NCI-H226 (cell line): ENCODE results near the gene CYB561.

Experiments used
- DNase-seq: peaks from one replicate; pipeline ENCODE4 v3.0.0-alpha.2; 2015

The CYB561 gene

DNA sequence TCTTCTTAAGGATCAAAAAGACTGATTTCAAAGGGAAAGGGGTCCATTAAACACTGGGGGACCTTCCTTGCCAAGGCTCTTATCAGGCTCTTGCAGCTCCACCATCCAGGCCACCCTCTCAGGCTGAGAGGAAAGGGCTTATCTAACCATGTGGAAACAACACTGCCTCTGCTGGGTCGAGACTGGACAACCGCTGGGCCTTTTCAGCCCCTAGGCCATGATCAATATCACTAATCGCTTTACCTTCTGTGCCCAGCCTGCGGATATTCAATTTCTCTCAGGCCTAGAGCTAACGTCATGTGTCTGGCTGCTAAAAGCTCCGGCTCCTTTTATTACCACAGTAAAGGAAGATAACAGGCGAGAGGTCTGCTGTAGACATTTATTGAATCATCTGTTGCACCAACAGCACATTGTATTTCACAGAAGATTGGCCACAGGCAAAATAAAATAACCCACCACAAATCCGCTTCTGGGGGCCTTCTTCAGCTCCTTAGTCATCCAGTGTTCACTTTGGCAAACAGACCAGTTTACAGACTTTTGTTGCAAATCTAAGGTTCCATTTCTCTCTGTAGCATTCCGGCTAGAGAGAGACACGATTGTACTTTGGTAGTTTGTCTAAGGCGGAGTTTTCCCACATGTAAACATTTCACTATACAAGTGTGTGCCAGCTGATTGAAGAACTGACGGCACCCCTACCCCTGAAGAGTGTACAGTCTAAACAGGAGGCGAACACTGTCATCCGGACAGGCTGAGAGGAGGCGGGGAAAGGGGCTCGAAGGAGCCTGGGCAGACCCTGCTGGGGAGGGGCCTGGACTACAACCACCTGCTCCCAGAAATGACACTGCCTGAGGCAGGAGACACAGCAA is 13.9 kb downstream of the CYB561 start:
- no peak for DNase-seq

DNA sequence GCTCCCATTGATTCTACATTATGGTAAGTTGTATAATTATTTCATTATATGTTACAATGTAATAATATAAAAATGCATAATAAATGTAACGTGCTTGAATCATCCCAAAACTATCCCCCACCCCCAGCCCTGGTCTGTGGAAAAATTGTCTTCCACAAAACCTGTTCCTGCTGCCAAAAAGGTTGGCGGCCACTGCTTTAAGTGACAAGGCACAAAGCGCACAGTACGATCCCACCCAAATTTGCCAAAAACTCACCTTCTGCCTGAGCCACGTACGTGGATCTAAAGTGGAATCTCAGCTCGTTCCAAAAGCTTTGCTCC is 14.5 kb downstream of the CYB561 start:
- DNase-seq, result no peak

DNA sequence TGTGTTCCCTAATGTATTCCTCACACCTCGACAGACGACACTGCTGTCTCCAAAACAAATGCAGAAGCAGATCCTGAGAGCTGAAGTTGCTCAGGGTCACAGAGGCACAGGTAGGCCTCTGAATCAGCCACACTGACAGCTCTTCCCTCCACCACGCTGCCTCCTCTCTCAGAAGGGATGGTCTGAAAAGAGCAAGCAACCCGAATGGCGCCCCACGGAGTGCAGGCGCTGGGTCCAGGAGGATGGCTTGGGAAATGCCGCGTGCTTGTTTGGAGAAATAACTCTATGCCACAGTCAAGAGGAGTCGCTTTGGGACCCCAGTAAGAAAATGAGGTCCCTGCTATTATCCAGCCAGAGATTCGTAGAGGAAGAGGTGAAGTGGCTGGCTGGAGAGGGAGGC is 15.9 kb downstream of the CYB561 start:
- no peak for DNase-seq

DNA sequence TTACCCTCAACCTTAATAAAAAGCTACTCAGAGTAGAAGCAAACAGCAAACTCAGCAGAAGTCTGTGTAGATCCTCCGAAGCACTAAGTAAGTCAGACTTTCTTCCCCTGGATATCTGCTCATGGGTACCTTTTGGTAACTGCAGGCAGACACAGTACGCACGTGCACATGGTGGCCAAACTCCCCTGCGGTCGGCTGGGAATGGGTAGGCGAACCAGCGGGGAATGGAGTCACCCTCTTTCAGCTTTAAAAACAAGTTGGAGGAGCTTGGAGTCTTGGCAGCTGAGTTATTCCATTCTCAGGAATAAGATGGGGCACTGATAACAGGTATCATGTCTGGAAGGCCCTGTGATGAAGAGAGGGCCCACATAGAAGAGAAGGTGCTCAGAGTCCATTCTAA is 16.3 kb downstream of the CYB561 start:
- no peak for DNase-seq

DNA sequence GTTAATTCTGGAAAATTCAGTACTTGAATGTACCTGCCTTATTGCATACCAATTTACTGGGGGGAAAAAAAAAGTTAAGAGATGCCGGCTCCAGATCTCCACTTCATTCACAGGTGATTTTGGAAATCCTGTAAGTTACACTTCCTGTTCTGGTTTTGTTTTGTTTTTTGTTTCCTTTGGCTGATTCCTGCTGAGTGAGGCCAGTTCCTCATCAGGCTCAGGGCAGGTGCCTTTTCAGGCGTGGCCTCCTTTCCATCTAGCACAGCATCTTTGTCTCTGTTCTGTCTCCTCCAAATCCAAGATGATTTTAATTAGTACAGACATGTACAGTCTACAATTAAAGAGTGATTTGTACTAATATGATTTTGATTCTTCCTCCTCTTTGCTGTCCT is 19.2 kb downstream of the CYB561 start:
- no peak for DNase-seq

DNA sequence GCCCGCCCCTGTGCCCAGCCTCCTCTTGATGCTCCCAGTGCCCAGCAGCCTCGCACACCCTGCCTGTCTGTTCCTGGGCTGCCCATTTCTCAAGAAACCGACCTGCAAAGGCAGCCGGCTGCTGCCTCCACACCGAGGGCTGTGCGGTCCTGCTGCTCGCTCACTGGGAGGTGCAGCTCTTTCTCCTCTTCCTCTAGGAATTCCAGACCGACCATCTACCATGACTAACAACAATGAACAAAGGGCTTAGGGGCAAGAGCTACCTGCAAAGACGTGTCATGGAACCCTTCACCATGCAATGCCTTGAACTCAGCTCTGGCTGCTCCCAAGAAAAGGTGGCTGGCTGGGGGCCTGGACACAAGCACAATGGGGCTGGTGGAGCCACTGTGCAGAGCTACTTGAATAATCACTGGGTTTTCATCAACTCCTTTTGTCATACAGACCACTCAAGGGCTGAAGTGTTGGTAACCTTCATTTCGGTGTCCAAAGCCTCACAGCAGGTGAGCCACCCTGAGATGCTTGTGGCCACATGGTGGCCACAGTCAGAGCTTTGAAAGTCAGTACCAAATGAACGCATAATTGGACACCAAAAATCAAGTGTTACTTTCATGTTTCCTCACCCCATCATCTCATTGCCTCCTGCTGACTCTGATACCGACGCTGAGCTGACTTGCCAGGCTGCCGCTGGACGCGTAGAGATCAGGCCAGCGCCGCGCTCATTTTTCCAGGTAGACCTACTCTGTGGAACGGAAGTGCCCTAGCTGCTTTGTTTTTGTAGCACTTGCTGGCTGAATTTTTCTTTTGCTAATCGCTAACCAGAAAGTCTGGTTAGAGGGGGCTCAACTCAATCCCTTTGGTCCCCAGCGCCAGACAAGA is 19.8 kb downstream of the CYB561 start:
- no peak for DNase-seq

DNA sequence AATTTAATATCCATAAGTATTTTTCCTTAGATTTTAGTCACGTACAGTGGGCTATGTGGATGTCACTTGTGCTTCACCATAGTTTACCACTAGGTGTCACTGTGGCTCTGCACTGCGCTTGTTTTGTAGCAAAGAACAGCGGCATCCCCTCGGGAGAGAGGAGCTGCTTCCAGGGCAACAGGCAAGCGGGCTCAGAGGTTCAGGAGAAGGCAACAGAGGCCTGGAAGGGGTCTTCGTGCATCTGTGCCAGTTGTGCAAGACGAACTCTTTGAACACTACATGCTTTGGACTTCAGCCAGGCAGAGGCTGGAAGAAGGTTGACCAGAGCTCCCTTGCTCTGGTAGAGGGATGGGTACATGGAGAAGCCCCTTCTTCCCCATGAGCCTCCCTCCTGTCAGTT is 20.6 kb downstream of the CYB561 start:
- DNase-seq, result peak; percentile 41

DNA sequence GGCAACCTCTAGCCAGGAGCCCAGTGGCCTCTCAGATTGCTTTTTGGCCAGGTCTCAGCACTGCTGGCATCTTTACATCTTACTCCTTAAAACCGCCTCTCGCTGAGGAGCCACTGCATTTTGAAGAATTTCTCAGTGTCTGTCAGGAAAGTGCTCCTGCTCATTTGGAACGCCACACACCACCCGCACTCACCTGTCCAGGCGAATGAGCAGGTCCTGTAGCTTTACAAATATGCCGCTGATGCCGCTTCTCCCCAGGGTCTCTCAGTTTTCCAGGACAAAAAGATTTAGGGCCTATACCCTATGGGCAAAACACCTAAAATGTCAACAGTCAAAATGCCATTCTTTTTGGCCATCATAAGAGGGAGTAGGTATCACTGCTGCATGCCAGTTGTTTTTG is 22.1 kb downstream of the CYB561 start:
- DNase-seq, result no peak

DNA sequence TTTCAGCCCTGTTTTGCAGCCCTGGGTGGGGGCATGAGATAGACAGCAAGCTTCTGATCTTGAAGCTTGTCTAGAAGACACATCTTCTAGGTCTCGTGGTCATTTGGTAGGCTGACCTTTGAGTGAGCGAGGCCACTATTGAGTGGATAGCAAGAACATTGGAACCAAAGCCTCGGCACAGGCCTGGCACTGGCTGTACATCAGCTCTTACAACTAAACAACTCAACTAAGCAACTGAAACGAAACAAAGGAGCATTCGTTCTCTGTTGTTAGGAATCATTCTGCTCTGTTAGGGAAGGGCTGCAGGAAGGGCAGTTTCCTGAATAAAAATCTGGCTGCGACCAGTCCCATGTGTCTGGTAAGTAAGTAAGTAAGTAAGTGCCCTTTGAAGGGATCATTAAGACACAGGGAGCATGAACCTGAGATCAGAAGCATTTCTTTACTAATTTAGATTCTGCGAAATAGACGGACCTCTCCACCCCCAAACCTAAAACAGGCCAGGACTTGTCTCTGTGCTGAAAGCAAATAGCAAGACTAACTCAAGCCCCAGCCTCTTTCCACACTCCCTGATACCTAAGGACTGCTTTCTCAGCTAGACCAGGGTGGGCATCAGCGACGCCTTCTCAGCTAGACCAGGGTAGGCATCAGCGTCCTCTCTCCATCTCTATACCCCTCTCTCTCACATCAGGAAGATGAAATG is 22.7 kb downstream of the CYB561 start:
- DNase-seq, result no peak

DNA sequence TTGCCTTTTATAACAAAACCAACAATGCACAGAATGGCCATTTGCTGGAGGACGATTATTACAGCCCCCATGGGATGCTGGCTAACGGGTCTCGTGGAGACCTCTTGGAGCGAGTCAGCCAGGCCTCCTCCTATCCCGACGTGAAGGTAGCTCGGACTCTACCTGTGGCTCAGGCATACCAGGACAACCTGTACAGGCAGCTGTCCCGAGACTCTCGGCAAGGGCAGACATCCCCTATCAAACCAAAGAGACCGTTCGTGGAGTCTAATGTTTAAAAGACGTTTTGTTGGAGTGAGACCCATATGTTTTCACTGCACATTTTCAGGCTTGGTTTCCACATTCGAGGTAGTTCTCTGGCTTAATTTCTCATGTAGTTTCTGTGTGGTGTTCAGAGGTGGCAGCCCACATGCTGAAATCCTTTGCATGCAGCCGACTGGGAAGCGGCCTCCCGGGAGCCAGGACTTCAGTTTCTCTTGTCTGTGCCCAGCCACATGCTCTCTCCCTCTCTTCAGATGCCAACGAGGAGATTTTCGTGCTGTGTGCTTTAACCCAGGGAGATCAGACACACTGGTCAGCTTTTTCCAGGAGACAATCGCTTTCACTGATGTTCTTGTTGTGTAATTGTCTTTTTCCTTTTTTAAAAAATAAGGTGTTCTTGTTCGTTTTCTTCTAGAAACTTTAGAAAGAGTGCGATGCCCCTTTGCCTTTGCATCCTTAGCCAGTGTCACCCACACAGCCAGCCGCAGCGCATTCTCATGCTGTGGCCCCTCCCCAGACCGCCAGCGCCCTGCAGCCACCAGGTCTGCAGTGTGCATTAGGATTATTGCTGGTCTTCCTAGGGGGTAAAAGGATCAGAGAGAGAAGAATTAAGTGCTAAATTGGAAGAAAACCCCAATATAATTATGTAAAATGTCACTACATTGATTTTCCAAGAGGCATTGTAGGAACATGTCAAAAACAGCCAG is 24.1 kb downstream of the CYB561 start:
- DNase-seq, result no peak

DNA sequence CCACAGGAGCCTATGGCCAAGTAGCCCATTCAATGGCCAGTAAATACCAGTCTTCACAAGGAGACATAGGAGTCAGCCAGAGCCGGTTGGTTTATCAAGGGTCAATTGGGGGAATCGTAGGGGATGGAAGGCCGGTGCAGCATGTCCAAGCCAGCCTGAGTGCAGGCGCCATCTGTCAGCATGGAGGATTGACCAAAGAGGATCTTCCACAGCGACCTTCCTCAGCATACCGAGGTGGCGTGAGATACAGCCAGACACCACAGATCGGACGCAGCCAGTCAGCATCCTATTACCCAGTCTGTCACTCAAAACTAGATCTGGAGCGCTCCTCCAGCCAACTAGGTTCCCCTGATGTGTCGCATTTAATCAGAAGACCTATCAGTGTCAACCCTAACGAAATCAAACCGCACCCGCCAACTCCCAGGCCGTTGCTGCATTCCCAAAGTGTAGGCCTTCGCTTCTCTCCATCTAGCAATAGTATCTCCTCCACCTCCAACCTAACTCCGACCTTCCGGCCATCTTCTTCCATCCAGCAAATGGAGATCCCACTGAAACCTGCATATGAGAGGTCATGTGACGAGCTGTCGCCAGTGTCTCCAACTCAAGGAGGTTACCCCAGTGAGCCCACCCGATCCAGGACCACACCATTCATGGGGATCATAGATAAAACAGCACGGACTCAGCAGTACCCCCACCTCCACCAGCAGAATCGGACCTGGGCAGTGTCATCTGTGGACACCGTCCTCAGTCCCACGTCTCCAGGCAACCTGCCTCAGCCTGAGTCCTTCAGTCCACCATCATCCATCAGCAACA is 25.0 kb downstream of the CYB561 start:
- no peak for DNase-seq

DNA sequence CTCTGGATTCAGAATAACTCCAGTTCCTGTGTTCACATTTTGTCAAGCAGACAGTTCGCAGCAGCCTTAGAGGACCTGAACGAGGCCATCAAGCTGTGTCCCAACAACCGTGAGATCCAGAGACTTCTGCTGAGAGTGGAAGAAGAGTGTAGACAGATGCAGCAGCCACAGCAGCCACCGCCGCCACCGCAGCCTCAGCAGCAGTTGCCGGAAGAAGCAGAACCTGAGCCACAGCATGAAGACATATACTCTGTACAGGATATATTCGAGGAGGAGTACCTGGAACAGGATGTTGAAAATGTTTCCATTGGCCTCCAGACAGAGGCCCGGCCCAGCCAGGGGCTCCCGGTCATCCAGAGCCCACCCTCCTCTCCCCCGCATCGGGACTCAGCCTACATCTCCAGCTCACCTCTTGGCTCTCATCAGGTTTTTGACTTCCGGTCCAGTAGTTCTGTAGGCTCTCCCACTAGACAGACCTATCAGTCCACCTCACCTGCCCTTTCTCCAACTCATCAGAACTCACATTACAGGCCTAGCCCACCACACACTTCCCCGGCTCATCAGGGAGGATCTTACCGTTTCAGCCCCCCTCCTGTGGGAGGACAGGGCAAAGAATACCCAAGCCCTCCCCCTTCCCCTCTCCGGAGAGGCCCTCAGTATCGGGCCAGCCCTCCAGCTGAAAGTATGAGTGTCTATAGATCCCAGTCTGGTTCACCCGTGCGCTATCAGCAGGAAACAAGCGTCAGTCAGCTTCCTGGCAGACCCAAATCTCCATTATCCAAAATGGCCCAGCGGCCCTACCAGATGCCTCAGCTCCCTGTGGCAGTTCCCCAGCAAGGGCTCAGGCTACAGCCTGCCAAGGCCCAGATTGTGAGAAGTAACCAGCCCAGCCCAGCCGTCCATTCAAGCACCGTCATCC is 25.9 kb downstream of the CYB561 start:
- DNase-seq, result no peak

DNA sequence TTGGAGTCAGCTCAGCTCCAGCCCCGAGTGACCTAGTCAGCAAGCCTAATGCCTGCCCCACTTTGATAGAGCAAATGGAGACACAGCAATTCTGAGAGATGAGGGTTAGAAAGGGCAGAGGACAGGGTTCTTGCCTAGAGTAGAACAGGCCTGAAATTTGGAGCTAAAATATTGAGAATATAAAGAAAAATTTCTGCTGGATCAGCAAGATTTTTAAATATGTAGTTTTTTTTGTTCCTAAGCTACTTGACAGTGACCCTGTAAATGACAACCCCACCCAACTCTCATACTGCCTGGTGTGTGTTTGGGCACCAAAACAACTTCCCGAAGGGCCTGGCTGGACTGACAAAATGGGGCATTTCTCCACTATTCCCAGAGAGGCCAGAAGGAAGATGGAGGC is 26.7 kb downstream of the CYB561 start:
- DNase-seq, result no peak

DNA sequence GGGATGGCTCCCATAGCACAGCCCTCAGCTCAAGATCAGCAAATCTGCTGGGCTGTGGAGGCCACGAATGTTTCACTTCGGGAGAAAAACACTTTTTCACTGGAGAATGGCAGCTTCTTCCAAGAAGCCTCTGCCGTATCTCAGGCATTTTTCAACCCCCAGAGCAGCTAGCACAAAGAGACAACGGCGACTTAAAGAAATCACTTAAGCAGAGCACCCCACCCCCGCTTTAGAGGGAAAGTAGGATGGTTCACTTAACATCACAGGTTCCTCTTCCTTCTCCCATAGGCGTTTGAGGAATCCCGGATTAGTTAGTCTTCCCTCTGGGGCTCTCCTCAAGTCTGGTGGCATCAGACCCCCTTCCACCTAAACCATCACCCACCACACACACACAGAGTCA is 27.6 kb downstream of the CYB561 start:
- DNase-seq, result no peak

DNA sequence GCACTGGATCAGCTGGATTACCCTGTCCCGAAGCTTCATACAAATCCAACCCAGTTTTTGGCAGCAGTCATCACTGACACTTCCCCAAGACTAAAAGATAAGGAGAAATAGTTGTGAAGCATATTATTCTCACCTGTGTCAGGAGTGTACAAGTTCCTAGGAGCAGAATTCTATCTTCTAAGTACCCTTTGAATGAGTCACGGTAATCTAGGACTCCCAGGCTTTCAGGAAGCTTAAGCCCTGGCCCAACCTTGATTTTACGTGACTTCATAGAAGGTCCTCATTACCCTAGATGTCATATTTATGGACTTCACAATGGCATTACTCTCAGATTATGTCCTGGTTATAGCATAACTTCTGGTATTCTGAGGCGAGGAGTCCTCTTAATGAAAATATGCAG is 31.9 kb downstream of the CYB561 start:
- no peak for DNase-seq

DNA sequence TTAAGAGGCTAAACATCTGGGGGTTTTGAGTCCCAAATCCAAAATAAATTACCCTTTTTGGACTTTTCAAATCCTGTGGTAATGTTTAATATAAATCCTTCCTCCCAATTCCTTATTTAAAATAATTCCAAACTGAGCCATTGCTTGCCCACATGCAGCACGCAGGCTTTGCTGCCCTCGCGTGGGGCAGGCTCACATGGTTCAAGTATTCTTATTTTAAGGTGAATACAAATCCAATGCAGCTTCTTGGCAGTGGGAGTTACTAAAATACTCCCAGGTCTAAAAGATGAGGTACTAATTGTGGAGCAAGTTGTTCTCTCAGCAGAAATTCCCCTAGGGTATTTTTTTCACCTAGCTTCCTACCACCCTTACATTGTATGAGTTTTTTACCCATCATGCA is 33.0 kb downstream of the CYB561 start:
- DNase-seq, result no peak

DNA sequence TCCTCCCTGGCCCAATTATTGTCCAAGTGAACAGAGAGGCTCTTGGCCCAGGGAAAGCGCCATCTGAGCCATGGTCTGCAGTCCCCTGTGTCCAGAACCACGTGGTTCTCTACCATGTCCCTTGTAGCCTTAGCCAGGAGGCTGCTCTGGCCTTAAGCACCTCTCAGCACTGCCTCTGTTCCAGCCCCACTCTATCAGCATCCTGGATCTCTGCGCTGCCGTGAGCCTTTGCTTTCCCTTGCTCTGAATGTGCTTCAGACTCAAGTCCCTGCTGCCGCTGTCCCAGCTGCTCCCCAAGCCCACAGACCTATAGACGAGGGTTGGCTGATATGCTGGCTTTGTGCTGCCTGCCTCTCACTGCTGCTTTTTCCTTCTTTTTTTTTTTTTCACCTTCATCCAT is 33.9 kb downstream of the CYB561 start:
- no peak for DNase-seq

DNA sequence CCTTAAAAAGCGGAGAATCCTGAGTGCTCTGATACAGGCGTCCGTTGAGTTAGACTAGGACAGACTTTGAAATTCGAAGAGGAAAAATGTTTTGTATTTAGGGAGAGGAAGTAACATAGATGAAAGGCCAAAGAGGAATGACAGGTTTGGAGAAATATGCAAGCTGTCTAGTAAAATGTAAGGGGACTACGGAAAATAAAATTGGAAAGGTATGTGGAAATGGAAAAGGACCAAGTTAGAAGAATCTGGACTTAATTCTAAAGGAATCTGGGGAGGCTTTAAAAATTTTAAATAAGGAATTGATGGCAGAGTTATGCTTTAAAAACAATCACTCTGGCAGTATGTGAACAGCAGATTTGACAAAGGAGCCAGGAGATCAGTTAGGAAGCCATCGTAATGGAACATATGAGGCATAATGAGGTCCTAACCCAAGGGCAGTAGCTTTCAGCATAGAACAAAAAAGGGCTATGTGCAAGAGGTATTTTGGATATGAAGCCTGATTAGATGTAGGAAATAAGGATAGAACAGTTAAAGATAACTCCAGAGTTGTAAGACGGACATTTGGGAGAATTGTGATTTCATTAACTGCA is 38.3 kb downstream of the CYB561 start:
- no peak for DNase-seq

DNA sequence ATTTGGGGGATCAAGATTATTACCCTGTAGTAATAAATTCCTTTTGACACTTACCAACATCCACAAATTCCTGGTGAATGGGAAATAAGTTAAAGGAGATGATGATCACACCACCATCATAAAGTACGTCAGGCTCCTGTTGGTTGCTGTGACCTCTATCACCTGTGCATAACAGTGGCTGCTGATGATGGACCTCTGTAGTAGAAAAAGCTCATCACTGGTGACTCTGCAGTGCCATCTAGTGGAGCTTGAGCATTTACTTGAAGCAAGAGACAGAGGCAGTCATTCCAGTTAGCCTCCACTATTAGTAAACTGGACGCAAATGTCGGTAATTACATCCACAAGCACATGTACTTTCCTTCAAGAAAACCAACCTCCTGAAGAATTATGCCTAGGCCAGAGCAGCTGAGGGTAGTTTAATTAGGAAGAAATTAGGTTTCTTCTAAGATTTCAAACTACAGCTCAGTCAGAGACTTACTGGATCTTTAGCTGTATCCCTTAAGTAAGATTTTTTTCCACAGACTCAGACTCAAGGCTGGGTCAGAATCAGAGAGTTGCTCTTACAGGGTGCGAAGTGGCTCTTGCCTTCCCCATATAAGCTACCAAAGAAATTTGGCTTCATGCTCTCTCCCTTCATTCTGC is 39.3 kb downstream of the CYB561 start:
- peak; percentile 74 for DNase-seq
